Neural progenitor cell (in vitro differentiated cells): ENCODE measurements around the gene TGFB2. TPM values are rescaled to one million over a fixed set of nuclear protein-coding genes. Genes with fewer than 3 reads are reported as not detected.

ENCODE experiments used
- DNase-seq: peaks from one replicate; pipeline ENCODE4 v3.0.0-alpha.2; 2016; ENCODE audit warnings: low spot score
- H2AFZ ChIP-seq: fragments of 200-600 bp; sonication (generic); replicated peaks from 2 replicates; pipeline ENCODE4 v1.6.1; 2016; ENCODE audit warnings: antibody characterized with exemption
- H3F3A ChIP-seq: fragments of 200-600 bp; sonication (generic); 2 replicates; pipeline ENCODE4 v1.6.1; 2016; ENCODE audit warnings: antibody characterized with exemption, low read depth
- H3K27ac ChIP-seq: fragments of 200-600 bp; sonication (generic); 2 replicates; pipeline ENCODE4 v1.5.1; 2016; ENCODE audit warnings: mild to moderate bottlenecking
- H3K27me3 ChIP-seq: fragments of 200-600 bp; sonication (generic); 2 replicates; pipeline ENCODE4 v1.6.1; 2016; ENCODE audit warnings: mild to moderate bottlenecking, moderate library complexity
- H3K36me3 ChIP-seq: fragments of 200-600 bp; sonication (generic); 2 replicates; pipeline ENCODE4 v1.5.1; 2016
- H3K4me1 ChIP-seq: fragments of 200-600 bp; sonication (generic); 2 replicates; pipeline ENCODE4 v1.6.1; 2016; ENCODE audit warnings: mixed run types
- H3K4me2 ChIP-seq: fragments of 200-600 bp; sonication (generic); 2 replicates; pipeline ENCODE4 v1.6.1; 2016
- H3K4me3 ChIP-seq: fragments of 200-600 bp; sonication (generic); 2 replicates; pipeline ENCODE4 v1.5.1; 2016
- H3K79me2 ChIP-seq: fragments of 200-600 bp; sonication (generic); 2 replicates; pipeline ENCODE4 v1.6.1; 2016; ENCODE audit warnings: low read depth
- H3K9ac ChIP-seq: fragments of 200-600 bp; sonication (generic); 2 replicates; pipeline ENCODE4 v1.6.1; 2016
- H3K9me3 ChIP-seq: fragments of 200-600 bp; sonication (generic); 2 replicates; pipeline ENCODE4 v1.5.1; 2016; ENCODE audit warnings: low read depth
- H4K20me1 ChIP-seq: fragments of 200-600 bp; sonication (generic); 2 replicates; pipeline ENCODE4 v1.6.1; 2016; ENCODE audit warnings: low read depth
- H3K27ac Mint-ChIP-seq: 3 replicates; pipeline ENCODE4 v1.8.0; 2021; ENCODE audit warnings: mixed read lengths
- H3K27me3 Mint-ChIP-seq: 2 replicates; pipeline ENCODE4 v1.8.0; 2022; ENCODE audit warnings: low read depth, mild to moderate bottlenecking, inconsistent platforms, moderate library complexity, mixed read lengths; ENCODE audit not compliant: insufficient read depth
- H3K36me3 Mint-ChIP-seq: 3 replicates; pipeline ENCODE4 v1.8.0; 2021; ENCODE audit warnings: mixed read lengths
- H3K4me1 Mint-ChIP-seq: 3 replicates; pipeline ENCODE4 v1.8.0; 2021; ENCODE audit warnings: mixed read lengths
- H3K4me3 Mint-ChIP-seq: 3 replicates; pipeline ENCODE4 v1.8.0; 2021; ENCODE audit warnings: mild to moderate bottlenecking, moderate library complexity, mixed read lengths
- H3K9me3 Mint-ChIP-seq: 3 replicates; pipeline ENCODE4 v1.8.0; 2020; ENCODE audit warnings: mixed read lengths
- EZH2 ChIP-seq: fragments of 200-600 bp; sonication (generic); IDR thresholded peaks from 2 replicates; pipeline ENCODE4 v1.6.1; 2017; ENCODE audit warnings: antibody characterized with exemption, mild to moderate bottlenecking, moderate library complexity
- EZH2phosphoT487 ChIP-seq: fragments of 200-600 bp; sonication (generic); IDR thresholded peaks from 2 replicates; pipeline ENCODE4 v1.6.1; 2017; ENCODE audit warnings: antibody characterized with exemption
- total RNA-seq: library from RNA; depleted of rRNA; stranded (reverse); fragments of >200 nt; gene quantifications from 2 replicates; pipeline ENCODE4 v1.2.3, GENCODE V29; 2015; ENCODE audit warnings: low replicate concordance
- TF ChIP-seq, protein P1 (sequence below): fragments of 200-600 bp; sonication (generic); IDR thresholded peaks from 2 replicates; pipeline ENCODE4 v1.5.1; 2017; ENCODE audit warnings: antibody characterized with exemption, mild to moderate bottlenecking

TGFB2 gene
- total RNA-seq, 1 donor from 2014 or later: 1.9 TPM

DNA sequence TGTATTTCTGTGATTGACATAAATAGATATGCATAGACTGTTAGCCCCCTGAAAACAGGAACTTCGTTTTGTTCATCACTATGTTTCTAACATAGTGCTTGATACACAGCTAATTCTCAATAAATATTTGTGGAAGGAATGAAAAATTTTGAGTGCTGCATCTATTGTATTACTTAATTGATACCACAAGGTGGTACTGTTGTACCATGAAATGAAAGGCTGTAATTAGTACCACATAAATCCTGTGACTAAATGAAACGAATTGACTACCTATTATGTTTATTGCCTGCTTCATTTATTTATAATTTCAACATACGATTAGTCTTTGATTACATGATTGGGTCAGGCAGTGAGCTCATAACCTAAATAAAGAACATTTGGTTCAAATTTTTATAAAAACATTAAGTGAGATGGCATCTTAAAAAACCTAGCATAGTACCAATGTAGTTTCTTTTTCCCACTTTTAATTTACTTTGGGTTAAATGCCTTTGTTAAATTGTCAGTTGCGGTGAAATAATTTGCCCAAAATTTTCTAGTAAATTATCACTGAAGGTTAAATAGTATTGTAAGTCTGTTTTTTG is 15.0 kb upstream of the TGFB2 start:
- peak; percentile 34 for DNase-seq
- no peak overlapping the region for H3K27ac Mint-ChIP-seq

DNA sequence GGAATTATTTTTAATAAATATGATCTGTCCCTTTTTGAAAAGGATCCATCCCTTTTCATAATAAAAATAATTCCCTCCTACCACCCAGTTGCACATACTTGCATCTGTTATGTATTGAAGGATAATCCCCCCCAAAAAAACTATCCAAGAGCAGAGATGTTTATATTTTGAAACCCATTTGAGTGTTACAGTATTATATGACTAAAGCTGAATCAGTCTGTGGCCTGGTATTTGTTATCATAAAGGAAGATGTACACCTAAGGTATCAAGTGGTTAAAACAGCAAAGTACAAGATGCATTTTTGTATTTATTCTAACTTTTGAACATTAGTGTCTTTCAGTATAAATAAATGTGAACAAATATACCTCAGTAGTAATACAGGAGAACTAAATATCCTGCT is 12.7 kb upstream of the TGFB2 start:
- H3K27ac ChIP-seq: no peak overlapping the region
- no peaks in the 10 kb centered on the region for H3K4me1 ChIP-seq
- Mint-ChIP-seq H3K27ac (no peak overlapping the region), H3K36me3 (no peaks in the 10 kb centered on the region), H3K9me3 (no peaks in the 10 kb centered on the region), H3K4me1 (peaks cover 6% of the 10 kb centered on the region), H3K4me3 (no peak overlapping the region), H3K27me3 (peaks cover 3% of the 10 kb centered on the region)
- no peaks in the 10 kb centered on the region for H3K79me2 ChIP-seq
- H3K4me3 ChIP-seq: no peak overlapping the region
- H3K4me2 ChIP-seq: no peak overlapping the region
- no peaks in the 10 kb centered on the region for H3K27me3 ChIP-seq
- H3K36me3 ChIP-seq: no peaks in the 10 kb centered on the region
- H3K9me3 ChIP-seq: no peaks in the 10 kb centered on the region
- no peaks in the 10 kb centered on the region for H3F3A ChIP-seq
- H4K20me1 ChIP-seq: no peaks in the 10 kb centered on the region
- DNase-seq: no peak
- TF ChIP-seq, protein P1, sequence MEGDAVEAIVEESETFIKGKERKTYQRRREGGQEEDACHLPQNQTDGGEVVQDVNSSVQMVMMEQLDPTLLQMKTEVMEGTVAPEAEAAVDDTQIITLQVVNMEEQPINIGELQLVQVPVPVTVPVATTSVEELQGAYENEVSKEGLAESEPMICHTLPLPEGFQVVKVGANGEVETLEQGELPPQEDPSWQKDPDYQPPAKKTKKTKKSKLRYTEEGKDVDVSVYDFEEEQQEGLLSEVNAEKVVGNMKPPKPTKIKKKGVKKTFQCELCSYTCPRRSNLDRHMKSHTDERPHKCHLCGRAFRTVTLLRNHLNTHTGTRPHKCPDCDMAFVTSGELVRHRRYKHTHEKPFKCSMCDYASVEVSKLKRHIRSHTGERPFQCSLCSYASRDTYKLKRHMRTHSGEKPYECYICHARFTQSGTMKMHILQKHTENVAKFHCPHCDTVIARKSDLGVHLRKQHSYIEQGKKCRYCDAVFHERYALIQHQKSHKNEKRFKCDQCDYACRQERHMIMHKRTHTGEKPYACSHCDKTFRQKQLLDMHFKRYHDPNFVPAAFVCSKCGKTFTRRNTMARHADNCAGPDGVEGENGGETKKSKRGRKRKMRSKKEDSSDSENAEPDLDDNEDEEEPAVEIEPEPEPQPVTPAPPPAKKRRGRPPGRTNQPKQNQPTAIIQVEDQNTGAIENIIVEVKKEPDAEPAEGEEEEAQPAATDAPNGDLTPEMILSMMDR: no peak
- TF ChIP-seq EZH2: no peak
- no peak for TF ChIP-seq EZH2phosphoT487
- H2AFZ ChIP-seq: no peak overlapping the region
- H3K9ac ChIP-seq: no peak overlapping the region

More for the DNA sequence above, 15.0 kb upstream of the TGFB2 start:
- Histone ChIP-seq H3K4me3 (no peak overlapping the region), H3K27me3 (no peaks in the 10 kb centered on the region), H2AFZ (no peak overlapping the region), H3K36me3 (no peaks in the 10 kb centered on the region), H3K27ac (no peak overlapping the region), H3F3A (no peaks in the 10 kb centered on the region), H3K79me2 (no peaks in the 10 kb centered on the region), H3K4me2 (no peak overlapping the region), H4K20me1 (no peaks in the 10 kb centered on the region), H3K9ac (no peak overlapping the region), H3K9me3 (no peaks in the 10 kb centered on the region), H3K4me1 (no peaks in the 10 kb centered on the region)
- Mint-ChIP-seq H3K4me3 (no peak overlapping the region), H3K27me3 (peaks cover 3% of the 10 kb centered on the region), H3K36me3 (peaks cover 3% of the 10 kb centered on the region), H3K4me1 (no peaks in the 10 kb centered on the region), H3K9me3 (no peaks in the 10 kb centered on the region)
- TF ChIP-seq, protein P1: peak; percentile 89
- no peak for TF ChIP-seq EZH2
- TF ChIP-seq EZH2phosphoT487: no peak

DNA sequence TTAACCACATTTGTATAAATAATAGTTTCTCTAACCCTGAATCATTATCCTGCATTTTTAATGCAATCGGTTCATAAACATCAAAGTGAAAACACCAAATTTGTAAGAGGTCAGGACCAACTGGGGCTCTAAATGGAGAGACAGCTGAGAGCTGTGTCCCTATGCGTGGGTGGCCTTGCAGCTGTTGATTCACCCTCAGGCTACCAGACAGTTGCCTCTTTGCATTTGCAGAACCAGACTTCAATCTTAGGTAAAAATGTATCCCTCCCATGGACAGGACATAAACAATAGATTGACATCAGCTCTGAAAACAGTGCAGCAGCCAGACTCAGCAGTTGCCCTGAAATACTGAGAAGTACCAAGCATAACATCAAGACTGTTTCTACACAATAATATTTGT is 8.8 kb upstream of the TGFB2 start:
- no peaks in the 10 kb centered on the region for H3K27me3 ChIP-seq
- no peak overlapping the region for H3K9ac ChIP-seq
- H3K4me1 Mint-ChIP-seq: peaks cover 22% of the 10 kb centered on the region
- no peak overlapping the region for H2AFZ ChIP-seq
- no peak overlapping the region for H3K27ac Mint-ChIP-seq
- DNase-seq: no peak
- no peaks in the 10 kb centered on the region for H3K4me1 ChIP-seq
- no peak for TF ChIP-seq EZH2phosphoT487
- TF ChIP-seq, protein P1: no peak
- TF ChIP-seq EZH2: no peak
- H3K9me3 Mint-ChIP-seq: no peaks in the 10 kb centered on the region
- H3K36me3 ChIP-seq: no peaks in the 10 kb centered on the region
- no peaks in the 10 kb centered on the region for H3K9me3 ChIP-seq
- H3K4me2 ChIP-seq: no peak overlapping the region
- H3K4me3 Mint-ChIP-seq: no peak overlapping the region
- no peaks in the 10 kb centered on the region for H4K20me1 ChIP-seq
- H3K4me3 ChIP-seq: no peak overlapping the region
- no peaks in the 10 kb centered on the region for H3F3A ChIP-seq
- no peaks in the 10 kb centered on the region for H3K36me3 Mint-ChIP-seq
- no peaks in the 10 kb centered on the region for H3K27me3 Mint-ChIP-seq
- H3K27ac ChIP-seq: no peak overlapping the region
- no peaks in the 10 kb centered on the region for H3K79me2 ChIP-seq
